NCI-H1092 treated with DMSO at 0.1 percent for 48 hours (cell line): ENCODE measurements around the gene CNTNAP2.

Experiments
- DNase-seq: peaks from one replicate; lab custom pipeline; 2025; lab: John Stamatoyannopoulos, UW

The CNTNAP2 gene

DNA sequence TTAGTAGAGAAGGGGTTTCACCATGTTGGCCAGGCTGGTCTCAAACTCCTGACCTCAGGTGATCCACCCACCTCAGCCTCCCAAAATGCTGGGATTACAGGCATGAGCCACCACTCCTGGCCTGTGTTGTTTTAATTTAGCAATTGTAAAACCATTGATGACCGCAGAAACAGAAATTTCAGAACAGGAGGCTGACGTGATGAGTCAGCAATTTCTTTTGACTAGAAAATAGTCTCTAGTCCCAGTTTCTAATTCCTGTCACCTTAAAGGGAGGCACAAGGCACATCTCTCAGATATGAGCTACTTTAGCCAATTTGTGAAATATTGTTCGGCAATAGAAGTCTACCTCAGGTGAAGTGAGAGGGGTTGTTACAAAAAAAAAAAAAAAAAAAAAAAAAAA lies 2033.1 kb downstream of the CNTNAP2 start:
- no peak for DNase-seq

DNA sequence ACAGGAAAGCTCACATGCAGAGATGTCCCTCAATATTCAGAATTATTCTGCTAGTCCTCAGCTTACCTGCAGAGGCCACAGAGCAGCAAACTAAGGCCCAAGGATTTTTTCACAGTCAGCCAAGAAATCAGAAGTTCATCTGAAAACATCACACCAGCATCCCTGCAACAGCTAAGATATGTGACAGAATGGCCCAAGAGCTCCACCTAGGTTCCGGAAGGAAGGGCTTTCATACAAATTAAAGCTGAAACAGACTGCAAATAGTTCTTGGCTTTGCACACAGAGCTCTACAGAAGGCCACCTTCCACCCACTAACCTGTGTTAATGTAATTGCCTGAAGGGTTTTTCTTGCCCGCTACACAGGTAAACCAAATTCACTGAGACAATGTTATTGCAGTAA lies 2035.2 kb downstream of the CNTNAP2 start:
- DNase-seq, result no peak

DNA sequence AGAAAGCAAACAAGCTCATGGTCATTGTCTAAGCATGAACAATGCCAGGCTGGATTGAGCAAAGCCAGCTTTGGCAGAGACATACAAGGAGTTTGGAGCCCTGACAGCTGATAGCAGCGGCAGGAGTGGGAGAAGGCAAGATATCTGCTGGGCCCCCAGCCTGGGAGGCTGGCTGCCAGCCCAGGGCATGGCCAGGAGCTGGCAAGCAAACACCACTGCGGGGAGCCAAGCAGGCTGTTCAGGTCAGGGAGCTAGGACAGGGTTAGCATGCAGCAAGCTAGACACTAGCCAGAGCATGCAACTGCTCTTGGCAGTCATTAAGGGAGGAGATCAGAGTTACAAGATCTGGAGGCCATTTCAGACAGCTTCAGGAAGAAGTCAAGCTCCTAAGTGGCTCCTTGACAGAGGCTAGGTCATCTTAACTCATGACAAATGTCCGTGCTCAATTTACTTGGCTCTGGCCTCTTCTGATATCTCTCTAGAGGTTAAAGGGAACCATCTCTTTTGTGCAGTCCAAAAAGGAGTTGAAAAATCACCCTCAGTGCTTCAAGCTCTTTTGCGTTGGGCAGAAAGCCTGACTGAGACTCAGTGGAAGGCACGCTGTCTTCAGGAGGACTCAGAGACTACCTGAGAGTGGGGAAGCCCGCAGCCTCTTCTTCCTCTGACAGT lies 2037.1 kb downstream of the CNTNAP2 start:
- DNase-seq, result peak; percentile 98

DNA sequence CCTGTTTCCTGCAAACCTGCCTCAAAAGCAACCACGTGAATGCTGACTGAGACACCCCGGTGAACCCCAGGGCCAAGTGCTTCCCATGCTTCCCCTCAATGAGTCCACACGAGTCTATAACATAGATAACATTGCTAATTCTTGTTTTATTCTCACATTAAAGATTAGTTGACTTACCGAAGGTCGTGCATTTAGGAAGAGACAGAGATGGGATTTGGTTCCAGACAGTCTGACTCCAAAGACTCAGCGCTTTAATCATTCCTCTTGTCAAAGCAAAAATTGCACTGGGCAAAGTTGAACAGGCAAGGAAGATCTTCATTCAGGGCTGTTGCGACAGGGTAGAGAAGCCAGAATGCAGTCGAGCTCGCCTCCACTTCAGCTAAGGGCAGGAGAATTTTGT lies 2038.4 kb downstream of the CNTNAP2 start:
- DNase-seq, result no peak

DNA sequence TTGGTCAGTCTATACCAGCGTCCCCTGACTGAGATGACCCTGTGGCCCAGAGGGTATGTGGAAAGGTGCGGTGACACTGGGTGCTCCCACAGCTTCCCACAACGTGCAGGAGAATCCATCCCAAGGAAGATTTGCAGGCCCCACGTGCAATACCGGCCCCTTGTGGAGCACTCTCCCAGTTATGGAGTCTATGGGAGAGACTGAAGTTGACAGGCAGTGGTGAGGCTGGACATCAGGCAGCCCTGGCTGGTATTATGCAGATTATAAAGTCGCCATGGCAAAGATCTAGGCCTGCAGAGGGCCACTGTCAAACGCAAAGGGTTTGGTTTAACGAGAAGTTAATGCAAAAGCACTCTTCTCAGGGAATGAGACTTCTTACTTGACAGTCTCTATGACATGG lies 2039.2 kb downstream of the CNTNAP2 start:
- DNase-seq, result no peak

DNA sequence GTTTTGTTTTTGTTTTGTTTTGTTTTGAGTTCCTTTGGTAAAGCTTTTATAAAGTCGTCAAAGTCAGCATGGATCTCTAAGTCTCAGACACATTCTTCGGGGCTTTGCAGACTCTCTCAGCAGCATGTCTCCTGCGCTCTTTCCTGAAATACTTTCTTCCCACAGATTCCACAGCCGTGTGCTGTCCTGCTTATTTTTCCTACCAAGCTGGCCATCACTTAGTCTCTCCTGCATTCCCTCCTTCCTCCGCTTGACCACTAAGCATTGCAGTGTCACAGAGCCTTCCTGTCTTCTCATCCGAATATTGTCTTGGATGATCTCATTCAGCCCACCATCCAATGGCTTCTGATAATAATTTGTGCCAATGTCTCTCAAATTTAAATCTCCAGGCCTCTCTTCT lies 2039.6 kb downstream of the CNTNAP2 start:
- DNase-seq, result no peak

DNA sequence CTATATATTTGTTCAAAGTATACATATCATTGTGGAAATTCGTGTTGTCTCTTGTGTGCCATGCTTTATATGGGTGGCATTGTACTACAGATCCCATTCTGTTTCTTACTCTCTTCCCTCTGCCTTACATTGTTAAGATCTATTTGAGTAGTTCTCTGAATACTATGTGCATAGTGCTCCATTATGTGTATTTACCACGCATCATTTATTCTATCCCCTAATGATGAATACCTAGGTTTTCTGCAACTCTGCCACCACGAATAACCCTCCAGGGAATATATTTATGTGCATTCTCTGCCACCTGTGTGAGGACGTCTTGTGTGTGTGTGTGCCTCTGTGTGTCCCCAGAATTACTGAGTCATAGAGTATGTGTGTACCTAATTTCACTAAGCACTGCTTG lies 2042.7 kb downstream of the CNTNAP2 start:
- DNase-seq, result no peak

DNA sequence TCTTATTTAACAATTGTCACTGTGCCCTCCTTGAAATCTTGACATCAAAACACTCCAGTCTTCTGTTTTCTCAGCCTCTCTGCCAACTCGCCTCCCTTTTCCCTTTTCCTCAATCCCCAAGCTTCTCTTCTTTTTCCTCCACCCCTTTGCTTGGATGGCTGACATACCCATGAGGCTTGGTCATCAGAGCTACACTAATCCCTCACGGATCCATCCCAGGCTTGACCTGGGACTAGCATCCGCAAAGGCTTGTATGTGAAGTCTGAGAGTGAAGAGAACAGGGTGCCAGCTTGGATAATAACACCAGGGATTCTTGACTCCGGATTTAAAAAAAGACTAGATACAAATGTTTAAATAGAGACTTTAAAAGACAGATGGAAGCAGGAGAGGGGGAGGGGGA lies 2045.2 kb downstream of the CNTNAP2 start:
- no peak for DNase-seq

DNA sequence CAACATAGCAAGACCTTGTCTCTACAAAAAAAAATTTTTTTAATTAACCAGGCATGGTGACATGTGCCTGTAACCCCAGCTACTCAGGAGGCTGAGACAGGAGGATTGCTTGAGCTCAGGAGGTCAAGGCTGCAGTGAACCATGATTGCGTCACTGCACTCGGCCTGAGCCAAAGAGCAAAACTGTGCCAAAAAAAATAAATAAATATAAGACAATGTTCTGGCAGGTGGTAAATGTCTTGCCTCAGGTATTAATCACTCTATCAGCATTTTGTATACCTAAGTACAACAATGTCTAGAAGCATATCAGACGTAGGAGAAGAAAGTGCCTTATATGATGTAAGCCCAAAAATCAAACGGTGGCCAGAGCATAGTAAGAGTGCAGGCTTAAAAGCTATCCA lies 2046.2 kb downstream of the CNTNAP2 start:
- no peak for DNase-seq

DNA sequence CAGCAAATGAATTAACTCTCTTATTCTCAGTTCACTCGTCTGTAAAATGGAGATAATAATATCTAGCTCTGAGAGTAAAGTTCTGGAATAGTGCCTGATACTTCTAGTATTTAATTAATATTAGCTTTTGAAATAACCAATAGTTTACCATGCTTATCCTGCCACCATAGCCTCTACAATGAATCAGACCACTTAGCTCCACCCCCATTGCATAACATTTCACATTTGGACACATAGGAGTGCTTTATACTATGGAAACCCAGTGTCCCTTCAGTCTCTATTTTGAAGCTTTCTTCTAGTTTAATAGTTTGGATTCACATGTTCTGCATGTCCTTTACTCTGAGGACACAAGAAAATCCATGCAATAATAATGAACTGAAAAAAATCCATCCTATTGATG lies 2046.6 kb downstream of the CNTNAP2 start:
- no peak for DNase-seq

DNA sequence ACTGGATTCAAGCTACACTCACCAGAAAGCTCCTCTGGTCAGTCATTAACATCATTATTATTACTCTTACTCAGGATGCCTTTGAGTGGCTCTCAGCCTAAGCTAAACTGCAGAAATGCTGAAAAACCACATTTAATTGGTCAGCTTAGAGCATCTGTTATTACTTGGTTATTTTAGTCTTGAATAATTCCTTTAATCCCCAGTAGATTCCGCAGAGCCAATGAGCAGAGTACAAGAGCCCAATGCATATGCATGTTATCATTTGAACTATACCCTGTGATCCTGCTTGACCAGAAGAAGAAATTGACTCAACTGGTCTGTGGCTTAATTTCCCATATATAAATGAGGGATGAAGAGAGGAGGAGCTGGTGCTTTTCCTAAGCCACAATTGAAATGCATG lies 2056.3 kb downstream of the CNTNAP2 start:
- no peak for DNase-seq

DNA sequence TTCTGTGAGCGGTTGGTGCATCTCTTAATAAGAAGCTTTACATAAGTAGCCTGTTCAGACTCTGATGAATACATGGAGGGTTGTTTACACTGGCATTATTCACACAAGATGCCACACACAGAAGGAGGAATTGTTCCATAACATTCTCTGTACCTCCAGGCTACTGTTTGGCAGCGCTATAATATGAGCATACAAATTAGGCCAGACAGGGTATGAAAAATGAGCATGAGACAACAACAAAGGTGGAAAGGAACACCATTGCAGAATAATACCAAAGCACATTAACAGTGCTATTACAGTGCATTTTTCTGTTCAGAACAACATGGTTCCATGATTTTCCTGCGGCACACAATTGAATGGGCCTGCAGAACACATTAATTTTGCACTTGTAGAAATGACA lies 2056.8 kb downstream of the CNTNAP2 start:
- no peak for DNase-seq

DNA sequence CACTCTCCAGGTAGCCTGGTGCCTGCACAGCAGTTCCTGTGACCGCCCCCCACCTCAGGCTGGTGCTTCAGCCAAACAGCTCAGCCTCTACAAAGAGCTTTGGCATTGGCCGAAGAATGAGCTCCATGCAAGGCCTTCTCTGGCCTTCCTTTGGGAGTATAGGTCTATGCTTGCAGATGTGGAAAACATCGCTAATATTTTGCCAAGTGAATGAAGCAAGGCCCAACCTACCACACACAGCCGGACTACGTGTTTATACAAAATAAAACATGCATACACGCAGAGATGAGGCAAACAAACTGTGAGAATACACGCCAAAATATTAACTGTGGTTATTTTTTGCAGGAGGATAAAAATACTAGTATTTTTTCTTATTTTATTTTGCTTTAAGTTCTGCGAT lies 2057.8 kb downstream of the CNTNAP2 start:
- no peak for DNase-seq

DNA sequence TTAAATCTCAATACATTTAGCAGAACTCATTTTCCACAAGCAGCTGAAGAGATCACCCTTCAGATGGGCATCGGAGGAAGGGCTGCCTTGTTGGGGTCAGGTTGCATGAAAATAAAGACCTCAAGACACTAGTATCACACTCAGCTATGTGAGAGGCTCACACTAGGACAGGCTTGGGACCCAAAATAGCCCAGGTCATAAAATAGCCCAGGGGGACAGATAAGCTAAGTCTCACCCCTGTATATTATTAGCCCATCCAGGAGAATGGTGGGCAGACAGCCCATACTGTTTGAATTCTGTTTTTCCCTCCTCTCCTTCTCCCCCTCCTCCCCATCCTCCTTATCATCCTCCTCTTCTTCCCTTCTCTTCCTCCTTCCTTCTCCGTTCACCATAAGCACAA lies 2058.9 kb downstream of the CNTNAP2 start:
- no peak for DNase-seq

DNA sequence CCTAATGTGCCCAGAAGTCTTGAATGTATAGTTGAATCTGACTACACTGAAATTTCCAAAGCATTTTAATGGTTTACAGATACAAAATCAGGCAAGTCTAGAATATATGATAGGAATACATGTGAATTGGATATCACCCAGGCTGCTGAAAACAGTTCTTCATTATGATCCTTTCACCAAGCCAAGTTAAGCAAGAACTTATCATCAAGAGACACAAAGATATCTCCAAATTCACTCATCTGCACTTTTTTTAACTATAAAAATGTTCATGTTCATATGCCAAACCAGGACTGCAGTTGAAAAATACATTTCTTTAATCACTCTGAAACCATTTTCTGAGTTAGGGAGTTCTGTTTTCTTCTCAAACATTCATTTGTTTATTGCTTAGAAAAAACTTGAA lies 2061.4 kb downstream of the CNTNAP2 start:
- DNase-seq, result no peak

DNA sequence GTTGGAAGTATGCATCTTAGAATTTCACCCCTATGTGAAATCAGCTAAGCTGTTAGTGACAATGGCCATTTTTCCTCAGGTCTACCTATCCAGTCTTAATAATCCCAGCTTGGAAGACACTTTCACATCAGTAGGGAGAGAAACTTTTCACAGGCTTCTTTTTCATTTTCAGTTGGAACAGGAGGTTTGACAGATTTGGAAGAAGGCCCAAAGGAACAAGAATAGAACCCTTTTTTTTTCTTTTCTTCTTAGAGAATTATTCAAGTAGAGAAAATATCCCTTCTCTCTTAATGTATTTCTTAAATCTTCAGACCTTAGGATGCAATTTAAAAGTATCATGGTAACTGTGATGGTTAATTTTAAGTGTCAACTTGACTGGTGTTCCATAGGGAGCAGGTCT lies 2063.5 kb downstream of the CNTNAP2 start:
- DNase-seq, result no peak

DNA sequence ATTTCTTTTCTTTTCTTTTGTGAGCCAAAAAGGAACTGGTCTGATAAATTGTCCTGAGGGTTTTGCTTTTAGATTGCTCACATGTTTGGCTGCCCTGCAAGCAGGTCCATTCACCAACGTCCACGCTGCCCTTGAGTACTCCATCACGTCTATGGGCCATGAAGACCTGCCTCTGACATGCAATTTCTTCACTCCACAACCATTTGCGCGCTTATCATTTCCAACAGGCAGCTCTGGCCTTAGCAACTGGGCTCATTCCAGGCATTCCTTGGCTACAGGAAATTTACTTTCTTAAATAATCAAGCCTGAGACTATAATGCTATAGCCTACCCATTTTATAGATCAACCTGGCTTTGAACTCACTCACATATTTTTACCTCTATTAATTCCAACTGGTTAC lies 2065.7 kb downstream of the CNTNAP2 start:
- no peak for DNase-seq

DNA sequence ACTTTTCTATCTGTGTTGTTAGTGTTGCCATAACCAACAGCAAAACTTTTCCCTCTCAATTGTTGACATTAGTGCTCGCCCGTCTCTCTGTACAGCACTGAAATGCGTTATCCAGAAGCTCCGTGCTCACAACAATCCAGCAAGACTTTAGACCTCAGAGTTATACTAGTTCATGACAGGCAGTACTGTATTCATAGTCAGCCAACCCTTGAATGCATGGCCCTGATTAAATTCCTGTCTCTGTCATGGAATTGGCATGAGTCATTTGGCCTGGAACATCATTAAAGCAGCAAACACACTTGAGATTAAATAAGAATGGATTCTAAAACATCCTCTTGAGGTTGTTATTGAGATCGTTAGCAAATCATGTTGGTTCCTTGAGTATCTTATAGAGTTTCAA lies 2068.4 kb downstream of the CNTNAP2 start:
- DNase-seq, result no peak

DNA sequence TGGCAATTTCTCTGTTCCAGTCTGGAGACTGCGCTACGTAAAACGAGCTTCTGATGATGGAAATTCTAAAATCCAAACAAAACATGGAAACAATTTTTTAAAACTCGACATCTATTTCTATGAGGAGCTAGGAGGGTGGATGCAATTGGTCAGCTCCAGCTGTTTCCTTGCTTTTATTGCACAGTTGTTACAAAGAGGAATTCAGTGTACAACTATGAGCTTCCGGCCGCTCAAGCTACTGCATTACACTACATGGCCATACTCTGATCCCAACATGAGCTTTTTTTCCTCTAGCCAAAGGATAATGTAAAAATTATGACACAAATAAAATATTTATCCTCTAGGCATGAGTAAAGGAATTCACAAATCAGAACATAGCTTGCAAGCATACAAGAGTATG lies 2070.9 kb downstream of the CNTNAP2 start:
- no peak for DNase-seq

DNA sequence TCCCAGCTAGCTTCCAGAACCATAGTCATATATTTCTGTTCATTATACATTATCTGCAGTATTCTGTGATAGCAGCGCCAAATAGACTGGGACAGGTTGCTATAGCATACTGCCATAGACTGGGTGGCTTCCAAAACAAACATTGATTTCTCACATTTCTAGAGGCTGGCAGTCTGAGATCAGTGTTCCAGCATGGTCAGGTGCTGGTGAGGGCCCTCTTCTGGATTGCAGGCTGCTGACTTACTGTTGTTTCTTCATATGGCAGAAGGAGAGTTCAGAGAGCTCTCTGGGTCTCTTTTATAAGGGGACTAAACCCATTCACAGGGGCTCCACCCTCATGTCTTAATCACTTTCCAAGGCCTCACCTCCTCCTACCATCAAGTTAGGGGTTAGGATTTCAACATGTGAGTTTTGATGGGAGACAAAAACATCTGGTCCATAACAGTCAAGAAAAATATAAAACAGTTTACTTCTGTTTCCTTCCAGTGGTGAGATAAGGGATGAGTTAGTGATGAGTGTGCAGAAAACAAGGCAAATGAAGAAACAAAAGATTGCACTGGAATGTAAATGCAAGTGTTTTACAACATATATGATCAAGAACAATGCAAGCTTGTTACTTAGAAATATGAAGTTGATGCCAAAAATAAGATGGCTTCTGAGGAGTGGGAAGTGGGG lies 2074.9 kb downstream of the CNTNAP2 start:
- DNase-seq, result peak; percentile 94

DNA sequence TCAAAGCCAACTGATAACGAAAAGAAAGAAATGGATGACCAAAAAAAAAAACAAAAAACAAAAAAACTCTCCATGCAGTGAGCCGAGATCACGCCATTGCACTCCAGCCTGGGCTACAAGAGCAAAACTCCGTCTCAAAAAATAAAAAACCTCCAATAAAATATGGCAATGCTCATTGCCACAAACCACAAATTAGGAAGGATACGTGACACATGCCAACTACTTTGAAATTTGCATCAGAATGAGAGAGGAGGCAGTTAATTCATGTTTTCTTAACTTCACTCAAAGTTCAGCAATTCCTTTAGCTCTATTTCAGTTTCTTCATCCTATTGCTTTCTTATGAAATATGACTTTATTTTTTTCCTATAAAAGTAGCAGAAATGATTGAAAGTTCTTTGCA lies 2075.9 kb downstream of the CNTNAP2 start:
- DNase-seq, result no peak

DNA sequence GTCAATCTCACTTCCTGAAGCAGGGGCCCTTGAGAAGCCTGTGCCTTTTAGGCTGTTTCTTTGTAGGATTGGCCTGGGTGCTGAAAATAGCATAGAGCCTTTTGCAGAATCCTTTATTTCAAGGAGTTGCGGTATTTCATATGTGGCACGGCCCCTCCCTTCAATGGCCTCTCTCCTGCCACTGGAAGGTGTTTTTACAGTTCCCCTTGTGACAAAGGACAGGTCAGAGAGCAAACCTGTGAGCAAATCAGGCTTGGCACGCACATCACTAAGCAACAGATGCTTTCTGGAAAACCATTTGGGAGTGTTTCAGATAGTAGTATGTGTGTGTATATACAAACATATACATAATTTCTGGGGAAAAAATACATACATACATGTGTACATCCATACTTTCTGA lies 2085.4 kb downstream of the CNTNAP2 start:
- no peak for DNase-seq

DNA sequence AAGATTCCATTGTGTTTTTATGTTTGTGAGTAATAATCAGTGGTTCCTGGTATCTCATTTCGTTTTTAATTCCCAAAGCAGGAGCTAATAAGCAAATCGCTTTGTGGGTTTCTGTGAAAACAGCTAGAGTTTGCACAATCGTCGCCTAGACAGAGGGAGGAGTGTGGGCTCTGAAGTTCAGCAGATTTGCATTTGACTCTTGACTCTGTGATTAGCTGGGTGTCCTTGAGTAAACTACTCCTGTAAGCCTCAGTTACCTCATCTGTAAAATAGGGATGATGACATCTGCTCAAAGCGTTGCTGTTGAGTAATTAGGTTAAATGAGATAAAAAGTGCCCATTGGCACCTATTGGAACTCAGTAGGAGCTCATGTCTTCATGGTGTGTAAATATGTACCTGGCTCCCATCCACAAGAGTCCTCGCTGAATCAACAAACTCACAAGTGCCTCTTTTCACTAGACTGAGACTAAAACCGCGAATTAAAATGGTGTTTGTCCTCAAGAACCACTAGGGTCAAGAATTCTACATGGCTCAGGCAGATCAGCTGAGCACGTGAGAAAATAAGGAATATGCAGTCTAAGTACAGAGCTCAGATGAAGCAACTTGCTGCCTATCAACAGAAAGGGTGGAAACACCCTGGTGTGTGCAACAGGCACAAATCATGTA lies 2088.2 kb downstream of the CNTNAP2 start:
- DNase-seq, result peak; percentile 84
